COR-L47 (cell line): Measurements from ENCODE around the gene DHRS4.
A peak's percentile ranks its signal among the peaks of the same experiment; 100 is the strongest.

Source experiments
- DNase-seq: peaks from one replicate; lab custom pipeline; 2025; lab: John Stamatoyannopoulos, UW

Gene DHRS4

GRCh38 chr14:23953464-23954278 lies at the start of gene DHRS4:
DHRS4 (plus strand) TSS chr14:23953770; CDS start chr14:23953789, 19 bp downstream.
- DNase-seq, result peak; percentile 81

GRCh38 chr14:23910101-23910875 lies 43.3 kb upstream of the DHRS4 start:
- DNase-seq, result peak; percentile 43

GRCh38 chr14:23910876-23911210 lies 42.7 kb upstream of the DHRS4 start:
- DNase-seq, result no peak

- no peak for DNase-seq
Observed at GRCh38 chr14:23915559-23915958, 38.0 kb upstream of the DHRS4 start.

DNA sequence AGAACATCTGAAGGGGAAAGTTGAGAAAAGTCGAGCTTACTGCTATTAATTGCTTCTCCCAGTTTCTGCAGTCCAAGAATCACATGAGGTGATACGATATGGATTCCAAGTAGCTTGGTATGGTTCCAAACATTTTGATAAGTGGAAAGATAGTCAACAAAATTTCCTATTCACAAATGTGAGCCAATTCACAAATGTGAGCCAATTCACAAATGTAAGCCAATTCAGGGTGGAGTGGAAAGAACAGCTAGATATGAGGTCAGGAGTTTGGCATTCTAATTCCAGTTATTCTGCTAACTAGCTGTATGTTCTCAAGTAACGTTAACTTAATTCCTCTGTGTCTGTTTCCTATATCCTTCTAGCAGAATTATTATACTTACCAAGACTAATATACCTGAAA lies 37.6 kb upstream of the DHRS4 start:
- no peak for DNase-seq

GRCh38 chr14:23916446-23916845 lies 37.1 kb upstream of the DHRS4 start:
- DNase-seq, result no peak

GRCh38 chr14:23922545-23922944 lies 31.0 kb upstream of the DHRS4 start:
- no peak for DNase-seq

DNA sequence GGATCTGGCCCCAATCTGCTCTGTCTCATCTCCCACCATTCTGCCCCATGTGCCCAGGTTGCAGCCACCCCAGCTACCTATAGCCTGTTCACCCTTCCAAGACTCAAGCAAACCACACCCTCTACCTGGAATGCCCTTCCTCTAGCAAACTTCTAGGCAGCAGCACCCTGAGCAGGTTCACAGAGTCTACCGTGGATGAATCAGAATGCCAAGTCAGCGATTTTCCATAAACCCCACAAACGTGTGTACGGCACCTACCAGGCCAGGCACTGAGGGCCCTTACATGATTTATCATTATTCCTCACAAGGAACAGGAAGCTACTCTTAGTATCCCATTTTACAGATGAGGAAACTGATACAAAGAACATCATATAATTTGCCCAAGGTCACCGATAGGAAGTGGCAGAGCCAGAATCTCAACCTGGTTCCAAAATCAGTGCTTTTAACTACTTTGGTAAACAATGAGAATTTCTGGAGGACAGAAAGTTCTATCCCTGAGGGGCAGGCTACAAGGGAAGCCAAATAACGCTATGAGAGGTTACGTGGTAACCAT lies 28.0 kb upstream of the DHRS4 start:
- DNase-seq, result no peak

GRCh38 chr14:23926543-23926942 lies 27.0 kb upstream of the DHRS4 start:
- no peak for DNase-seq

- DNase-seq, result no peak
Observed at GRCh38 chr14:23929136-23929535, 24.4 kb upstream of the DHRS4 start.

DNA sequence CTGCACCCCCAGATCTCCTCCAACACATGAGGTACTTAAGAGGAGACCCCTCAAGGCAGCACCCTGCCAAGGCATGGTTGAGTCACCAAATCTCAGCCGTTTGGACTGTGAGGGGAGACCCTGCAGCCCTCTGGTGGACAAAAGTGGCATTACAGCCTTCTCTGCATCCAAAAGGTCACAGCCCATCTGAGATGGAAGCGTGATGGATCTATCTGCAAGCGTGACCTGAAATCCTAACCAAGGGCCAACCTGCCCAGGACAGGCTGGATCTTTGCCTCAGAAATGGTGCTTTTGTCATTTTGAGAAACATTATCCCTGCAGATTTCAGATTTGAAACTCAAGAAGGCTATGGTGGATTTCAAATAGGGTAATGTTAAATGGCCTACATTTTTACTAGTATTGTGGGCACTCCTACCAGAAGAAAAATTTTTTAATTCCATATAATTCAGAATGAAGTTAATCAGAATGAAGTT lies 23.7 kb upstream of the DHRS4 start:
- peak; percentile 61 for DNase-seq

DNA sequence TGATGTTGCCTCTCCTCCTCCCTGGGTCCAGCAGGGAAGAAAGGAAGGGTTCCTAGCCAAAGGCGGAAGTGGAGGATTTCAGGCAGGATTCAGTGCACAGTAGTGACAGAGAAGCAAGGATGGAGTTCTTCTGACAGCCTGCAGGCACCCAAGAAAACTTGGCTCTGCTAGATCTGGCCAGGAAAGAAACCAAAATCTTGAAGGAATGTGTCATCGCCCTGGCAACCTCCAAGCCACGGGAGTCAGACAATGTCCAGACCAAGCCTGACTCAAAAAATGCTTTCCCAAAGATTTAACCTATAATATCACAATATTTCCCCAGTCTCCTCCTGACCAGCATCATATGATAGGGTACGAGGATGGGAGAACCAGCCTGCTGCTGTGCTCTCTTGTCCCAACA lies 22.8 kb upstream of the DHRS4 start:
- DNase-seq, result no peak

GRCh38 chr14:23931721-23932289 lies 21.8 kb upstream of the DHRS4 start:
- no peak for DNase-seq

DNA sequence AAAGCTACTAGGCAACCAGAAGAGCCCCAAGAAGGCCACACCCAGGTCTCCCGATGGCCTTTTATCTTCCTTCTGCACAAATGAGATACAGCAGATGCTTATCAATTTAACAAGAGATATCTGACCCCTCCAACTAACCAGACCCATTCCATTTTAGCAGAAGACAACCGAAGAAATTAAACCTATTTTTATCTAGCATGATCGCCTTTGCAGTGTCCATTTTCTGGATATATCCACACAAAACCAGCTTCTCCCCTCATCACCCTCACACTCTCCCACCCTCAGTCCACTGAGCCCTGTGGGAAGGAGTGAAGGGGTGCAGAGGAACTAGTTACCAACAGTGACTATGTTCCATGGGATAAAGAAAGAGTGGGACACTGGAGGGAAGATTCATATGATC lies 20.9 kb upstream of the DHRS4 start:
- DNase-seq, result no peak

- no peak for DNase-seq
Observed at GRCh38 chr14:23933108-23933741, 20.3 kb upstream of the DHRS4 start.

DNA sequence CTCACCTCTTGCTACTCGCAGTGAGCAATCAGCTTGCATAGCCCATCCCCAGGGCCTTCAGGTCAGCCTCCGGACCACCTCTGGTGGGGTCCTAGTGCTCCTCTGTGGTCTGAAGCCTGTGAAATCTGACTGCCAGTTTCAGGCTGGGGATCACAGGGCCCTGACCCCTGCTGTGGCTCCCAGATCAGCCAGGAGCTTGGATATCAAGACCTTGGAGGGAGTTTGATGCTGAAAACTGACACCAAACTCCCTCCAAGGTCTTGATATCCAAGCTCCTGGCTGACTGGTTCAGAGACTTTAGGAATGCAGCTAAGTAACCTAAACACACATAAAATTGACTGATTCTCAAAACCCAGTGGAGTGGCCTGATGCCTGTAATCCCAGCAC lies 19.8 kb upstream of the DHRS4 start:
- no peak for DNase-seq

DNA sequence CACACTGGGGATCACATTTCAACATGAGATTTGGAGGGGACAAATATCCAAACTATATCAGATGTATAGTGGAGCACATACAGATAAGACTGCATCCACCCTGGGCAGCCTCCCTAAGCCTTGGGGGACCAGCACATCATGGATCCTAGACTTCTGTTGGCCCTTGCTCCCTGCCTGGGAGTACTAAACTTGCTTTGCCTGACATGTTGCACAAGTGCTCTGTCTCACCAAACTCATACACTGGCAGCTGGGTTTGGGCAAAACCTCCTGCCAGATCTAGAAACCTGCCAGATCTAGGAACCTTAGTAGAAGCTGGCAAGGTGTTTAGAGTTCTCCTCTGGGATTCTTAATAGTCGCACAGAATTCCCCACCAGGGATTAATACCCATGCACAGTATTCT lies 18.4 kb upstream of the DHRS4 start:
- no peak for DNase-seq

DNA sequence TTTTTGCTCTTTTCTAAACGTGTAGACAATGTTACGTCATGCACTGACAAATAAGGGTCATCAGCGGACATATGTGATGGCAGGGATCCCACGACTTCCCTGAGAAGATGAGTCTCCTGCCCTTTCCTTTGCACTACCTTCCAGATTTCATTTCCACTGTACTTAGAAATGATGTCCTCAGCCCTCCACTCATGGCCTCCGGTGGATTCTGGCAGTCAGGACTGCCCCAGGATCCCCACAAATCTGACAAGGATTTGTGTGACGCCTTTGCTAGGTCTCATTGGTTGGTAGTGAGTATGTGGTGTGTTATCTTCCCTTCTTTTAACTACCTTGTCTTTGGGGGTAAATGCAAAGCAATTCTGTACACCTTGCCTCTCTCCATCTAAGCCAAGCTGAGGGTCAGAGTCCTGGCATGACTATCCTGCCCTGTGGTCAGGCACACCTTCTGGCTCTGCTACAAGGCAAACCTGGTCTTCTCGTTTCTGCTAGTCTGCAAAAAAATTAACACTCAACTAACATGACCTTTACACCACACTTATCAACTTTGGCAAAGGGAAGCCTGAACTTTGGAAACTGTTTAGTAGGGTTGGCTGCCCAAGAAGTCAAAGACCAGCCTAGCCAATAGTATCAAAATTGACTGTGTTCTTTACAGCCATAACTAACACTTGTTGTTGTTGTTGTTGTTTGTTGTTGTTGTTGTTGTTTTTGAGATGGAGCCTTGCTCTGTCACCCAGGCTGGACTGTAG lies 17.3 kb upstream of the DHRS4 start:
- DNase-seq, result no peak

DNA sequence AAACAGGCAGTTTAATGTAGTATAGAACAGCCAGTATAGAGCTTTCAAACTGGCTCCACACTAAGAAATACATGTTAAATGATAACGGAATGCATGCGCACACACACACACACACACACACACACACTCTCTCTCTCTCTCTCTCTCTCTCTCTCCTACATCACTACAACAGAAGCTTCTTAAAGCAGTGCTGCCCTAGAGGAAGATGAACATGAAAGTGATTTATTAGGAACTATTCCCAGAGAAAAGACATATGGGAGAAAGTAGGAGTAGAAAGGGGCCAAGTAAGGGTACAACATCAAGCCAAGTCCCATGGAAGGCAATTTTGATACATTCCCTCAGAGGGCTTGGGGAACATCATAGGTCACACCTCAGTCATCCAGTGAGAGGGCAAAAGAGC lies 16.4 kb upstream of the DHRS4 start:
- DNase-seq, result no peak

- DNase-seq, result no peak
Observed at GRCh38 chr14:23938823-23939222, 14.7 kb upstream of the DHRS4 start.

- no peak for DNase-seq
Observed at GRCh38 chr14:23939607-23940326, 13.8 kb upstream of the DHRS4 start.
